ENCODE results near the gene MCF2L. TPM values are rescaled to one million over a fixed set of nuclear protein-coding genes. Genes with fewer than 3 reads are reported as not detected.

Gene MCF2L
- total and polyA plus RNA-seq, 9 of the 15 experiments (the other 6 are each of a cell fraction or from before 2014, with no cell fraction given), result 0.05 to 0.25 (median 0.18) TPM; not detected in 5

DNA sequence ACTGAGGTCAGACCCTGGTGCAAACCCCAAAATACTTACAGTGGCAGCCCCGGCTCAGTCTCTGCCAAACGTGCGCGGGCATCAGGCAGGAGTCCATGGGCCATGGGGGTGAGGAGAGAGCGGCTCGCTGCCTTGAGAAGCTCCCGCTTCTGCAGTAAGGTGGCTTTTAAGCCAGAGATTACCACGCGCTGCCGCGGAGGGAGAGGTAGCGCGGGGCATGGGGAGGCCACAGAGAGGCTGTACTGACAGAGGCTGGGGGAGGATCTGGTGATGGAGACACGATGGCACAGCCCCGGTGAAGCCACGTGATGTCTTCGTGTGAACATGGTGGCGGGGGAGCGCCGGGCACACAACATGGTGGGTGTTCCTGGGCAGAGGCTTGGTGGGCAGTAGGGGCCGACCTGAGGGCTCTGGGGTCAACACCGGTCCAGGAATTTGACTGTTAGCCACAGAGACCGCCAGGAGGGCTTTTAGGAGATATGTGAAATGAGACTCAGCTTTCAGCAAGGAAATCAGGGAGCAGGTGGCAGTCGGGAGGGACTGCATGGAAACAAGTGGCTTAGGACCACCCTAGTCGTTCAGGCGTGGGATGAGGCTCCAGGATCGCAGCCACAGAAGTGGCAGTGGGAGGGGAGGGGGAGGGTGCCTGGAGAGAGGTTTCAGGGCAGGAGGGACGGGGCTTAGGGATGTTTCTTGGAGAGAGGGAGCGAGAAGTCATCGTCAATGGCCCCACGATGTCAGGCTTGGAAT lies 24.1 kb downstream of the MCF2L start:
- no peak for FAIRE-seq
- no peak for ATAC-seq
- TF ChIP-seq POLR3G (IDR thresholded peaks at IDR 0.05; ENCODE audit: extremely low read depth, insufficient read length, insufficient replicate concordance) (no peak), HDAC1 (IDR thresholded peaks at IDR 0.05) (no peak), PCBP2 (IDR thresholded peaks at IDR 0.05; ENCODE audit: low read depth, low read length, poor library complexity, severe bottlenecking) (no peak), POLR2B (IDR thresholded peaks at IDR 0.05; ENCODE audit: low read depth, partially characterized antibody) (no peak), ESRRB (CRISPR knock-in tag; IDR thresholded peaks at IDR 0.05; ENCODE audit: borderline replicate concordance) (no peak), ZNF146 (CRISPR knock-in tag; IDR thresholded peaks at IDR 0.05; ENCODE audit: unreplicated experiment) (no peak), STAT5B (CRISPR knock-in tag; IDR thresholded peaks at IDR 0.05) (no peak)
- TF ChIP-seq, protein P1, sequence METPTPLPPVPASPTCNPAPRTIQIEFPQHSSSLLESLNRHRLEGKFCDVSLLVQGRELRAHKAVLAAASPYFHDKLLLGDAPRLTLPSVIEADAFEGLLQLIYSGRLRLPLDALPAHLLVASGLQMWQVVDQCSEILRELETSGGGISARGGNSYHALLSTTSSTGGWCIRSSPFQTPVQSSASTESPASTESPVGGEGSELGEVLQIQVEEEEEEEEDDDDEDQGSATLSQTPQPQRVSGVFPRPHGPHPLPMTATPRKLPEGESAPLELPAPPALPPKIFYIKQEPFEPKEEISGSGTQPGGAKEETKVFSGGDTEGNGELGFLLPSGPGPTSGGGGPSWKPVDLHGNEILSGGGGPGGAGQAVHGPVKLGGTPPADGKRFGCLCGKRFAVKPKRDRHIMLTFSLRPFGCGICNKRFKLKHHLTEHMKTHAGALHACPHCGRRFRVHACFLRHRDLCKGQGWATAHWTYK (CRISPR knock-in tag; IDR thresholded peaks at IDR 0.05), result no peak
- TF ChIP-seq, protein P2, sequence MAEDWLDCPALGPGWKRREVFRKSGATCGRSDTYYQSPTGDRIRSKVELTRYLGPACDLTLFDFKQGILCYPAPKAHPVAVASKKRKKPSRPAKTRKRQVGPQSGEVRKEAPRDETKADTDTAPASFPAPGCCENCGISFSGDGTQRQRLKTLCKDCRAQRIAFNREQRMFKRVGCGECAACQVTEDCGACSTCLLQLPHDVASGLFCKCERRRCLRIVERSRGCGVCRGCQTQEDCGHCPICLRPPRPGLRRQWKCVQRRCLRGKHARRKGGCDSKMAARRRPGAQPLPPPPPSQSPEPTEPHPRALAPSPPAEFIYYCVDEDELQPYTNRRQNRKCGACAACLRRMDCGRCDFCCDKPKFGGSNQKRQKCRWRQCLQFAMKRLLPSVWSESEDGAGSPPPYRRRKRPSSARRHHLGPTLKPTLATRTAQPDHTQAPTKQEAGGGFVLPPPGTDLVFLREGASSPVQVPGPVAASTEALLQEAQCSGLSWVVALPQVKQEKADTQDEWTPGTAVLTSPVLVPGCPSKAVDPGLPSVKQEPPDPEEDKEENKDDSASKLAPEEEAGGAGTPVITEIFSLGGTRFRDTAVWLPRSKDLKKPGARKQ (CRISPR knock-in tag; IDR thresholded peaks at IDR 0.05), result no peak
- TF ChIP-seq, protein P3, sequence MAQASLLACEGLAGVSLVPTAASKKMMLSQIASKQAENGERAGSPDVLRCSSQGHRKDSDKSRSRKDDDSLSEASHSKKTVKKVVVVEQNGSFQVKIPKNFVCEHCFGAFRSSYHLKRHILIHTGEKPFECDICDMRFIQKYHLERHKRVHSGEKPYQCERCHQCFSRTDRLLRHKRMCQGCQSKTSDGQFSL (CRISPR knock-in tag; IDR thresholded peaks at IDR 0.05), result no peak
- TF ChIP-seq, protein P3 (tag; IDR thresholded peaks at IDR 0.05), result no peak
- TF ChIP-seq, protein P4, sequence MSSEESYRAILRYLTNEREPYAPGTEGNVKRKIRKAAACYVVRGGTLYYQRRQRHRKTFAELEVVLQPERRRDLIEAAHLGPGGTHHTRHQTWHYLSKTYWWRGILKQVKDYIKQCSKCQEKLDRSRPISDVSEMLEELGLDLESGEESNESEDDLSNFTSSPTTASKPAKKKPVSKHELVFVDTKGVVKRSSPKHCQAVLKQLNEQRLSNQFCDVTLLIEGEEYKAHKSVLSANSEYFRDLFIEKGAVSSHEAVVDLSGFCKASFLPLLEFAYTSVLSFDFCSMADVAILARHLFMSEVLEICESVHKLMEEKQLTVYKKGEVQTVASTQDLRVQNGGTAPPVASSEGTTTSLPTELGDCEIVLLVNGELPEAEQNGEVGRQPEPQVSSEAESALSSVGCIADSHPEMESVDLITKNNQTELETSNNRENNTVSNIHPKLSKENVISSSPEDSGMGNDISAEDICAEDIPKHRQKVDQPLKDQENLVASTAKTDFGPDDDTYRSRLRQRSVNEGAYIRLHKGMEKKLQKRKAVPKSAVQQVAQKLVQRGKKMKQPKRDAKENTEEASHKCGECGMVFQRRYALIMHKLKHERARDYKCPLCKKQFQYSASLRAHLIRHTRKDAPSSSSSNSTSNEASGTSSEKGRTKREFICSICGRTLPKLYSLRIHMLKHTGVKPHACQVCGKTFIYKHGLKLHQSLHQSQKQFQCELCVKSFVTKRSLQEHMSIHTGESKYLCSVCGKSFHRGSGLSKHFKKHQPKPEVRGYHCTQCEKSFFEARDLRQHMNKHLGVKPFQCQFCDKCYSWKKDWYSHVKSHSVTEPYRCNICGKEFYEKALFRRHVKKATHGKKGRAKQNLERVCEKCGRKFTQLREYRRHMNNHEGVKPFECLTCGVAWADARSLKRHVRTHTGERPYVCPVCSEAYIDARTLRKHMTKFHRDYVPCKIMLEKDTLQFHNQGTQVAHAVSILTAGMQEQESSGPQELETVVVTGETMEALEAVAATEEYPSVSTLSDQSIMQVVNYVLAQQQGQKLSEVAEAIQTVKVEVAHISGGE (CRISPR knock-in tag; IDR thresholded peaks at IDR 0.05), result no peak

More for the DNA sequence above, 24.1 kb downstream of the MCF2L start:
- DNase-seq (ENCODE audit: extremely low read depth in 1 of 4, low spot score in 3 of 4), result no peak
- Histone ChIP-seq H2AFZ (ENCODE audit: low read depth, low read length) (no peak overlapping the region), H3K79me2 (ENCODE audit: control insufficient read depth, insufficient read depth, low read length) (no peaks in the 10 kb centered on the region), H3K9me3 (replicated peaks; ENCODE audit: control insufficient read depth, insufficient read depth, low read depth, low read length) (no peaks in the 10 kb centered on the region), H4K20me1 (replicated peaks; ENCODE audit: control insufficient read depth, insufficient read depth, low read length) (no peaks in the 10 kb centered on the region; the same call in 1 of the 2 replicates), H3K27ac (ENCODE audit: extremely low read depth, low read depth, low read length) (no peak overlapping the region), H3K4me1 (replicated peaks in 1 of 2; ENCODE audit: control insufficient read depth in 2 of 2, insufficient read depth in 2 of 2, low read length in 2 of 2) (peaks cover 0 to 5% of the 10 kb centered on the region in 2 experiments; a peak in 2 of 5 replicates), H3K4me3 (no peak overlapping the region), H3K4me2 (ENCODE audit: insufficient read depth, low read length) (no peak overlapping the region), H3K36me3 (ENCODE audit: control insufficient read depth, insufficient read depth, low read length) (no peaks in the 10 kb centered on the region), H3K9me1 (ENCODE audit: control insufficient read depth, insufficient read depth, low read length) (no peaks in the 10 kb centered on the region), H3K27me3 (ENCODE audit: control insufficient read depth in 2 of 2, insufficient read depth in 2 of 2, low read length in 2 of 2) (peaks cover 27 to 78% of the 10 kb centered on the region in 2 experiments), H3K9ac (ENCODE audit: insufficient read depth in 1 of 2, low read depth in 2 of 2, low read length in 2 of 2) (no peak overlapping the region)
- in situ Hi-C loops (cut with MboI), result no loop called here
- WGBS (ENCODE audit: insufficient coverage, low coverage, missing lambda C conversion rate), result 10% methylated on average over 20 of the region's 31 CpGs
- no TSS peak for BruUV-seq (replicated peaks)
- ChIA-PET CTCF (ENCODE audit: low intra/inter-chr PET ratio) (no interaction called here), POLR2A (interaction anchor here (0.6 kb wide), 1 partner anchor 12 kb away, joined by 3 read pairs; no protein-coding TSS in a partner anchor)
- intact Hi-C loops (cut with micrococcal nuclease), result no loop called here

All from K562 (cell line).